Ecto neural progenitor cell (in vitro differentiated cells): ENCODE measurements around the gene THSD7A.

Source experiments
- DNase-seq: peaks from one replicate; pipeline ENCODE4 v3.0.0-alpha.2; 2018; ENCODE audit warnings: low spot score

The THSD7A gene

GRCh38 chr7:11412036-11412435 lies 420.0 kb downstream of the THSD7A start:
- DNase-seq = no peak

- no peak for DNase-seq
Observed at GRCh38 chr7:11410656-11411644, 421.0 kb downstream of the THSD7A start.

- no peak for DNase-seq
Observed at GRCh38 chr7:11404355-11404754, 427.6 kb downstream of the THSD7A start.

GRCh38 chr7:11403781-11404180 lies 428.2 kb downstream of the THSD7A start:
- DNase-seq = no peak

DNA sequence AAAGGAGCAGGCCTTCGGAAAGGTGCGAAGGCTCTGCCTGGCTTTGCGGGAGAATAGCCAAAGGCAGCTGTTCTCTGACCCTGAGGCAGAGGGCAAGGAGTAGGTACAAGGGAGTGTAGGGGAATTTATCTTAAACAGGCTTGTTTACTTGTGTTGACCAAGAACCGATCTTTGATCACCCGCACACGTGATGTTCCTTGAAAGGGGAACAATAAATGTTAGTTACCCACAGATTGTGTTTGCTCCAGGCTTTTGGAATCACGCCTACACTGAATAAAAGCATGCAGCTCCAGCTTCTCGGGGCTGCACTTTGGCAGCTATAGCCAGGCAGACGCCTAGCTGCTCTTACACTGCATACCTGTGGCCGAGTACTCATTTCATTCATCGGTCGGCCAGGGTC lies 437.6 kb downstream of the THSD7A start:
- no peak for DNase-seq

GRCh38 chr7:11379641-11380040 lies 452.4 kb downstream of the THSD7A start:
- DNase-seq = no peak

- no peak for DNase-seq
Observed at GRCh38 chr7:11376529-11376928, 455.5 kb downstream of the THSD7A start.

GRCh38 chr7:11374629-11375028 lies 457.4 kb downstream of the THSD7A start:
- DNase-seq = no peak

DNA sequence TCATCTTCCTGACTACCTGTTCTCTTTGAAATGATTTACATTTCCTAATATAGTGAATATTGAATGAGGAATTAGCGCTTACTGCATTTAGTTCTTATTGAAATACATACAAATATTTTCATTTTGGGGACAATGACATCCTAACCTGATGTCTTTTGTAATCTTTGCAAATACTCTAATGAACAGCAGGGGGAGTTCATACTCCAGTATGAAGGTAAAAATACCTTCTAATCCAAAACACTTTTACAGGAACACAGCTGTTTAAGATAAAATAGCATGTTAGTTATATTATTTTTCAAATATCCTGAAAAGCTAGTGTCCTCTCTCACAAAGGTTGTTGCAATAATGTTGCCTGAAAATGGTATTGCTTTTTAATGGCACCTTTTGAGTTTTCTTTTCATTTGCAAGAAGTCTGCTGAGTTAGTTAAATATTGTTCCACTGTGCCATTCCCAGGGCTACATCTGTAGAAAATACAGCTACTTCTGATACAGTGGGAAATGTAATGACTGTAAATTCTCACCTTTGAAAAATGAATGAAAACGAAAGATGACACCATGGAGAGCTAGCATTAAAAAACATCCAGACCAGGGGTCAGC lies 458.4 kb downstream of the THSD7A start:
- DNase-seq = no peak

GRCh38 chr7:11369696-11370095 lies 462.3 kb downstream of the THSD7A start:
- no peak for DNase-seq

GRCh38 chr7:11366118-11366517 lies 465.9 kb downstream of the THSD7A start:
- DNase-seq = no peak

GRCh38 chr7:11358637-11359036 lies 473.4 kb downstream of the THSD7A start:
- no peak for DNase-seq

DNA sequence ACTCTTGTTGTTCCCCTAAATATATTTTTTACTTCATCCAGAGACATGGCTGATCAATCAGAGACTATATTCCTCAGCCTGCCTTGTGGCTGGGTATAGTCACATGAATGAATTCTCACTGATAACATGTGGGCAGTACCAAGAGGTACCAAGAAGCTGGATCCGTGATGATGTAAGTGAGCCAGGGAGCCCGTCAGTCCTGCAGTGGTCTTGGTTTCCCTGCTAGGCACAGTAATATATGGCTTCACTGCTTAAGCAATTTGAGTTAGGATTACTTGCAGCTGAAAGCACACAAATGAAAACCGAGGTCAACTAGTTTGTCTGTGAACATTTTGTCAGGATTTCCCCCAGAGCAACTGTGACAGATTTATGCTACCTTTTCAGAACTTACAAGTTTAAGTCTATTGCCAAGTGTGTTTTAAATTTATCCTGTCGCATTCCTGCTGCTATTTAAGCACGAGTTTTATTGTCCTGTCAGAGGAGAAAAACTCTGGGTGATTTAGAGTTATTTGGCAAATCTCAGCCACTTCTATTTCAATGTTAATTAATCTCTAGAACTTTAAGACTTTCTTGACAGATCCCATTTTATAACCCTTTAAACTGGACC lies 476.5 kb downstream of the THSD7A start:
- DNase-seq = no peak

GRCh38 chr7:11346302-11346701 lies 485.7 kb downstream of the THSD7A start:
- no peak for DNase-seq

DNA sequence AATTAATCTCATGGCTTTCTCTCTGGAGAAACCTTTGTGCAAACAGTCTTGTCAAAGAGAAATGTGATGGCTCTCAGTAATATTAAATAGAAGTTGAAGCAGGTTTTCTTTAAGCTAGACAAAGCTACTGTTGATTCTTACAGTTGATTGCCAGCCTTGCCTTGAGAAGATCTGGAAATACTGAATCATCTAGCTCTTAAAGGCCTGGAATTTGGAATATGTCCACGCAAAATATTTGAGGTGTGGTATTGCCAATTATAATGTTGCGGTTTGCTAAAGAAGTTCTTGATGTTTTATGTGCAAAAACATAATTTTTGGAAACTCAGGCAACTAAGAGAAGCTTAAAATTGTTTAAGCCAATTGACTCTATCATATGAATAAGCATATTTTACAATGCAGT lies 486.4 kb downstream of the THSD7A start:
- no peak for DNase-seq

DNA sequence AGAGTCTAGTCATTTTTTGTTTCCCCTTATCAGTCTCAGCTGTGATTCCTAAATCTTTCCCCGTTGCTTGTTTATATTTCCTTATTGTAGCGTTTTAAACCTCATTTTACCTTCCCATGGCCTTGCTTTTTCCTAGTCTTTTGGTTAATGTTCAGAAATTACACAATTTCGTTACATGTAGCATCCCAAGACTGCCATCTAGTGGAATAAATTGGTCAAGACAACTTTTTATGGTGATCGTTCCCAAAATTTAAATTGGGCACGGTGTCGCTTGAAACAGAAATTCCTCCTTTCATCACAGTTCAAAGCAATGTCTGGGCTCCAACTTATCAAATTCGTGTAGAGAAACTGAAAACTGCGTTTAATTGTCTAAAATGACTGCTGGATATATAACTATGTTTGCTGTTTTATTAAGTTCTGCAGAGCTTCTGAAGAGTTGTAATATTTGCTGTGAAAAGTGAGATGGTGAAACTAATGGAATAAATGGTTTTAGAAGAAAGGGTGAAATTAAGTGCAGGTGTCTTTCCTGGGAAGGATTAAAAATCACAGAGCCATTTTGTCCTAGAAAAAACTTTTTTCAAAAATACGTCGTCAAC lies 488.1 kb downstream of the THSD7A start:
- no peak for DNase-seq

- DNase-seq = no peak
Observed at GRCh38 chr7:11343136-11343535, 488.9 kb downstream of the THSD7A start.

GRCh38 chr7:11341285-11341944 lies 490.6 kb downstream of the THSD7A start:
- no peak for DNase-seq

DNA sequence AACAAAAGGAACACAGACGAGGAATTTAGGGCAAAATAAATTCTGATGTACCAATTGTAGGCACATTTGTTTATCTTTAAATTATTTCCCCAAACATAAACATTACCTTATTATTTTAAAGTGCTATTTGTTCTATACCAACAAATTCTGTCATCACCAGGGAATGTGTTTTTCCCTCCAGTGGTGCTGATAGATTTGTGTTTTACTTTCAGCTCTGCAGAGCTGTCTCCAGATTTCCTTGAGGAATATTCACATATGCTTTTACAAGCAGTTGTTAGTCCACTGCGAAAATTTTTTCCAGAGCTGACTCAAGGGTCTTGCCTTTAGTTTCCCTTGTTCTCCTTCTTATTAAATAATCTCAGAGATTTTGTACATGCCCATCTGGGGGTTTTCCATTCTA lies 495.6 kb downstream of the THSD7A start:
- no peak for DNase-seq

GRCh38 chr7:11335947-11336346 lies 496.1 kb downstream of the THSD7A start:
- DNase-seq = no peak

- no peak for DNase-seq
Observed at GRCh38 chr7:11332865-11333228, 499.2 kb downstream of the THSD7A start.

- no peak for DNase-seq
Observed at GRCh38 chr7:11332186-11332864, 499.7 kb downstream of the THSD7A start.
